Stomach (tissue), 9 donors: ENCODE results near the gene DHRS1. TPM values are rescaled to one million over a fixed set of nuclear protein-coding genes. Genes with fewer than 3 reads are reported as not detected.

Experiments
- DNase-seq, 2 donors: peaks; one replicate each; pipeline versions ENCODE4 v3.0.0 to v3.0.0-alpha.2; 2013 to 2019
- H3K27ac ChIP-seq, 5 donors: fragments of 200-600 bp in 4 of 5; sonication (generic) in 4 of 5; one replicate each; pipeline ENCODE4 v1.5.1; 2013 to 2019; ENCODE audit warnings: mild to moderate bottlenecking in 1 of 5, moderate library complexity in 1 of 5
- H3K27me3 ChIP-seq, 3 donors: fragments of 200-600 bp; sonication (generic); one replicate each; pipeline ENCODE4 v1.5.1; 2017 to 2019; ENCODE audit warnings: mixed run types in 1 of 3
- H3K36me3 ChIP-seq, 4 donors: fragments of 200-600 bp; sonication (generic); 1 replicate in 3 of 4; 2 replicates in 1 of 4; pipeline ENCODE4 v1.5.1; 2016 to 2019
- H3K4me1 ChIP-seq, 4 donors: fragments of 200-600 bp; sonication (generic); one replicate each; pipeline ENCODE4 v1.5.1; 2016 to 2019
- H3K4me3 ChIP-seq, 4 donors: fragments of 200-600 bp; sonication (generic) in 3 of 4; one replicate each; pipeline ENCODE4 v1.5.1; 2016 to 2019; ENCODE audit warnings: mild to moderate bottlenecking in 1 of 4
- H3K9me3 ChIP-seq, 4 donors: fragments of 200-600 bp; sonication (generic); one replicate each; pipeline ENCODE4 v1.5.1; 2016 to 2019
- EP300 ChIP-seq: sonication (generic); formaldehyde crosslinking; IDR thresholded peaks from one replicate; pipeline ENCODE4 v1.6.1; 2017; ENCODE audit warnings: antibody characterized with exemption
- POLR2A ChIP-seq, 4 donors: fragments of 450-650 bp; IDR thresholded peaks; one replicate each; pipeline ENCODE4 v1.6.1; 2016; ENCODE audit warnings: antibody characterized with exemption in 4 of 4, control low read depth in 2 of 4, mild to moderate bottlenecking in 1 of 4, moderate library complexity in 1 of 4
- POLR2AphosphoS5 ChIP-seq, 3 donors: sonication (generic); formaldehyde crosslinking; IDR thresholded peaks; one replicate each; pipeline ENCODE4 v1.6.1; 2016; ENCODE audit warnings: antibody characterized with exemption in 3 of 3
- WGBS, 5 donors: extraction: QIAGEN DNeasy Blood & Tissue Kit in 3 of 5; methylation state at CpG; one replicate each; pipeline versions ENCODE4 v1.1.5 to v1.1.7; 2013 to 2018; 5-methylcytosine and 5-hydroxymethylcytosine counted together
- intact Hi-C: fragments of 100-400 bp; cut with DNase I; formaldehyde crosslinking; loops from one replicate; pipeline ENCODE4 v1.15.1; 2023; ENCODE audit warnings: low total_unique reads
- polyA plus RNA-seq, 3 donors: library from polyadenylated mRNA; stranded (reverse); fragments of 200-250 nt; gene quantifications; one replicate each; pipeline ENCODE4 v1.2.3, GENCODE V29; 2013
- total RNA-seq, 5 donors: library from RNA; depleted of rRNA; stranded (reverse); fragments of >200 nt; gene quantifications; one replicate each; pipeline versions ENCODE4 v1.1.0 to v1.2.3, GENCODE V29; 2014 to 2016
- TF ChIP-seq, protein P1 (sequence below), 7 experiments: fragments of 450-650 bp in 4 of 7; fragments of 200-600 bp in 3 of 7; sonication (generic) in 3 of 7; IDR thresholded peaks; one replicate each; pipeline ENCODE4 v1.5.1; 2016 to 2019; ENCODE audit warnings: antibody characterized with exemption in 7 of 7, control low read depth in 2 of 7, mild to moderate bottlenecking in 1 of 7
- donor health status: healthy with polysubstance abuse.
- donor health status: Bipolar disorder and iron deficiency.
- donor health status: healthy.

Gene DHRS1
- total and polyA plus RNA-seq, 8 donors: 5.3 to 71.9 (median 25.1) TPM

DNA sequence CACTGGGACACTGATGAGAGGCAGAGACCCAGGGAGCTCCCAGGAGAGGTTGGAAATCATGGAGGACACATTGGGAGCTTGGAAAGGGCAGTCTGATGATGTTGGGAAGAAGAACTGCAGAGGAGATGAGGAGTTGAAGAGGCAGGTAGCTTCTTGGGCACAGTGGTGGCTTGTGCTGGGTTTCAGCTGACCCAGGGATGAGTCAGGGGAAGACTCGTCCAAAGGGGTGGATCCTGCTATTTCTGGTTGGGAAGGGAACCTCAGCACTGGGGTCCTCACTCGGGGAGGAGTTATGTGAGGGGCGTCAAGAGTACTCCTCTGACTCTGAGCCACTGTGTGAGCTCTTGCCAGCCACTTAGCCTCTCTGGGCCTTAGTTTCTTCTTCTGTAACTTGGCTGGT is 23.8 kb upstream of the DHRS1 start:
- Histone ChIP-seq H3K27ac (no peak overlapping the region), H3K27me3 (peaks cover 0 to 16% (median 4%) of the 10 kb centered on the region in 3 donors), H3K4me1 (peaks cover 0 to 17% (median 4%) of the 10 kb centered on the region in 4 donors), H3K36me3 (peaks cover 0 to 5% (median 0%) of the 10 kb centered on the region in 4 donors), H3K9me3 (no peaks in the 10 kb centered on the region), H3K4me3 (no peak overlapping the region)
- intact Hi-C loops: no loop called here
- 51 to 66% (median 57%) methylated on average over 3 of the region's 3 CpGs for WGBS, 5 donors
- no peak for DNase-seq
- no peak for TF ChIP-seq EP300

DNA sequence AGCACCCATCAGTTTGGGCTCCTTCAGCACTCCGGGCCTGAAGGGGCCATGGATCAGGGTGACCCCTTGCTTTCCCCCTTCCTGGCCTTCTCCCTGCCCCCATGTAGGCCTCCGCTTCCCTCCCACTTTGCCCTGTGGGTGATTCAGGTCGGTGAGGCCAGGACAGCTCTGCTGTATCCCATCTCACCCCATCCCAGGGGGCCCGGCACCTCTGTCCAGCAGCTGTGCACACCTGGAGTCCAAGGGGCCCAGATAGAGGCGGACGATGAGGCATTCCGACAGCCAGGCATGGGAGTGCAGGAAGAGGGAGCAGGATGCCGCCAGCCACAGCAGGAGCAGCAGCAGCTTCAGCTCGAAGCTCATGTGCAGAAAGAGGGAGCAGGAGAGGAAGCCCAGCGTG is 23.1 kb upstream of the DHRS1 start:
- Histone ChIP-seq H3K27me3 (peaks cover 0 to 23% (median 4%) of the 10 kb centered on the region in 3 donors), H3K4me1 (peaks cover 0 to 14% (median 4%) of the 10 kb centered on the region in 4 donors), H3K9me3 (no peaks in the 10 kb centered on the region), H3K4me3 (no peak overlapping the region), H3K36me3 (peaks cover 0 to 5% (median 0%) of the 10 kb centered on the region in 4 donors), H3K27ac (no peak overlapping the region)
- DNase-seq: no peak
- intact Hi-C loops: no loop called here
- 65 to 79% (median 74%) methylated on average over 10 of the region's 10 CpGs for WGBS, 5 donors
- TF ChIP-seq POLR2A (IDR thresholded peaks at IDR 0.05): no peak

DNA sequence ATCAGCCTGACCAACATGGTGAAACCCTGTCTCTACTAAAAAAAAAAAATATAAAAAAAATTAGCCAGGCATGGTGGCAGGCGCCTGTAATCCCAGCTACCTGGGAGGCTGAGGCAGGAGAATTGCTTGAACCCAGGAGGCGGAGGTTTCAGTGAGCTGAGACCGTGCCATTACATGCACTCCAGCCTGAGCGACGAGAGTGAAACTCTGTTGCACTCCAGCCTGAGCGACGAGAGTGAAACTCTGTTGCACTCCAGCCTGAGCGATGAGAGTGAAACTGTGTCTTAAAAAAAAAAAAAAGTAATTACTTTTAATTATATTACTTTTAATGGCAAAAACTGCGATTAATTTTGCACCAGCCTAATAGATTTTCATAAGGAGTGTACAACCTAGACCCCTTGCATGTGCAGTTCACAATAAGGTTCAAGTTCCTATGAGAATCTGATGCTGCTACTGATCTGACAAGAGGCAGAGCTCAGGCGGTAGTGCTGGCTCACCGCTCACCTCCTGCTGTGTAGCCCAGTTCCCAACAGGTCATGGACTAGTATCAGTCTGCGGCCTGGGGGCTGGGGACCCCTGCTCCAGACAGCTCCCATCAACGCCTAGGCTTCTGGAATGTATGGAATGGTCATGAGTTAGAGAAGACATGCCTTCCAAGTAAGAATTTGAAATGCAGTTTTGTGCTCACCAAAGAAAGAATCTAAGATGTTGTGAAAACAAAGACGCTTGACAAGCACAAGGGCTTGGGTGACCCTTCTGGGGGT is 21.8 kb upstream of the DHRS1 start:
- Histone ChIP-seq H3K36me3 (peaks cover 0 to 5% (median 0%) of the 10 kb centered on the region in 4 donors), H3K27me3 (peaks cover 0 to 32% (median 4%) of the 10 kb centered on the region in 3 donors), H3K4me1 (peaks cover under 1 to 15% (median 5%) of the 10 kb centered on the region in 4 donors), H3K9me3 (no peaks in the 10 kb centered on the region), H3K4me3 (no peak overlapping the region), H3K27ac (no peak overlapping the region)
- WGBS, 5 donors: 91 to 94% (median 91%) methylated on average over 14 of the region's 14 CpGs
- TF ChIP-seq POLR2AphosphoS5 (IDR thresholded peaks at IDR 0.05): no peak
- no peak for TF ChIP-seq POLR2A (IDR thresholded peaks at IDR 0.05)
- TF ChIP-seq, protein P1, sequence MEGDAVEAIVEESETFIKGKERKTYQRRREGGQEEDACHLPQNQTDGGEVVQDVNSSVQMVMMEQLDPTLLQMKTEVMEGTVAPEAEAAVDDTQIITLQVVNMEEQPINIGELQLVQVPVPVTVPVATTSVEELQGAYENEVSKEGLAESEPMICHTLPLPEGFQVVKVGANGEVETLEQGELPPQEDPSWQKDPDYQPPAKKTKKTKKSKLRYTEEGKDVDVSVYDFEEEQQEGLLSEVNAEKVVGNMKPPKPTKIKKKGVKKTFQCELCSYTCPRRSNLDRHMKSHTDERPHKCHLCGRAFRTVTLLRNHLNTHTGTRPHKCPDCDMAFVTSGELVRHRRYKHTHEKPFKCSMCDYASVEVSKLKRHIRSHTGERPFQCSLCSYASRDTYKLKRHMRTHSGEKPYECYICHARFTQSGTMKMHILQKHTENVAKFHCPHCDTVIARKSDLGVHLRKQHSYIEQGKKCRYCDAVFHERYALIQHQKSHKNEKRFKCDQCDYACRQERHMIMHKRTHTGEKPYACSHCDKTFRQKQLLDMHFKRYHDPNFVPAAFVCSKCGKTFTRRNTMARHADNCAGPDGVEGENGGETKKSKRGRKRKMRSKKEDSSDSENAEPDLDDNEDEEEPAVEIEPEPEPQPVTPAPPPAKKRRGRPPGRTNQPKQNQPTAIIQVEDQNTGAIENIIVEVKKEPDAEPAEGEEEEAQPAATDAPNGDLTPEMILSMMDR (IDR thresholded peaks at IDR 0.05): no peak
- TF ChIP-seq EP300: no peak
- DNase-seq: no peak
- intact Hi-C loops: no loop called here

DNA sequence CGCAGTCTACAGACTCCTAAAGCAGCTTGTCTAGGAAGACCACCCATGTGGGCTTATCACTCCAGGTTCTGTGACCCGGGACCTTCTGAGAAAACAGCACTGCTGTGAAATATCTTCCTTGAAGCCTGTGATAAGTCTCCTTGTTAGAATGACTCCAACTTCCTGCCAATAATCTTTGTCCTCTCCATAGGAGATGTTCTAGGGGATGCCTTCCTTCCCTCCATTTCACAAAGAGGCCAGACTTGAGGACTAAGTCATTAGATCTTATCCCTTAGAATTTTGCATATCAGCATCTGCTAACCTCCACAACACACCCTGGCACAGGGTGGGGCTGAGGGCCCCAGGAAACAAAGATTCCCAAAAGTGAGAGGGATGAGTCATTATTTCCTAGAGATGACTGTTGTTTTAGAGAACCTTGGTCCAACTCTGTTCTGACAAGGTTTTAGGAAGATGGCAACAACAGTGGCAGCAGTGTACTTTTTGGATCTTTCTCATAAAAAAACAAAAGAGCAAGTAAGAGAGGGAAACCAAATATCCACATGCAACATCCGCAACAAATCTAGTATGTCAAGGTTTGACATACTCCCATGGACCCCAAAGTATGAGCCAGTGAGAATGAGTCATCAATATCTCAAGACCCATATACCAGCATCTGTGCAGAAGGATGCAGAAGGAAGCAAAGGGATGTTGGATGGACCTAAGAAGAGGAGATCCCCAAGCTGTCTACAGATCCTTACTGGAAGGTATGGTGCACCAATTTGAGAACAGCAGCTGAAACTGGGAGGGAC is 17.8 kb upstream of the DHRS1 start:
- H3K4me1 ChIP-seq: peaks cover 17 to 52% (median 31%) of the 10 kb centered on the region in 4 donors
- intact Hi-C loops: no loop called here
- peak overlapping the region in 2 of 5 donors; percentile 88 to 95 for H3K27ac ChIP-seq
- no peak overlapping the region for H3K4me3 ChIP-seq
- TF ChIP-seq, protein P1 (IDR thresholded peaks at IDR 0.05): no peak
- no peak for TF ChIP-seq POLR2AphosphoS5 (IDR thresholded peaks at IDR 0.05)
- no peak for TF ChIP-seq POLR2A (IDR thresholded peaks at IDR 0.05)
- TF ChIP-seq EP300: no peak
- H3K9me3 ChIP-seq: no peaks in the 10 kb centered on the region
- peaks cover 0 to 41% (median 4%) of the 10 kb centered on the region in 3 donors for H3K27me3 ChIP-seq
- H3K36me3 ChIP-seq: peaks cover 0 to 5% (median 0%) of the 10 kb centered on the region in 4 donors
- 88 to 94% (median 91%) methylated on average over 3 of the region's 3 CpGs for WGBS, 5 donors
- no peak for DNase-seq

DNA sequence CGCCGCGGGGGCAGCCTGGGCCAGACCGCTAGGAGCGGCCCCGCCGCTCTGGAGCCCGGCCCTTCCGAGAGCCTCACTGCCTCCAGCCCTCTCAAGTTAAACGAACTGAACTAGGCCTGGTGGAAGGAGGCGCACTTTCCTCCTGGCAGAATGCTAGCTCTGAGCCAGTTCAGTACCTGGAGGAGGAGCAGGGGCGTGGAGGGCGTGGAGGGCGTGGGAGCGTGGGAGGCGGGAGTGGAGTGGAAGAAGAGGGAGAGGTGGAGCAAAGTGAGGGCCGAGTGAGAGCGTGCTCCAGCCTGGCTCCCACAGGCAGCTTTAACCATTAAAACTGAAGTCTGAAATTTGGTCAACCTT is 17.0 kb upstream of the DHRS1 start:
- H3K27ac ChIP-seq: peak overlapping the region; percentile 37 to 95 (median 66)
- peaks cover 0 to 41% (median 4%) of the 10 kb centered on the region in 3 donors for H3K27me3 ChIP-seq
- no peak for DNase-seq
- intact Hi-C loops: no loop called here
- peaks cover 24 to 60% (median 38%) of the 10 kb centered on the region in 4 donors for H3K4me1 ChIP-seq
- TF ChIP-seq POLR2A (IDR thresholded peaks at IDR 0.05): no peak
- H3K4me3 ChIP-seq: peak overlapping the region in 1 of 4 donors; percentile 18
- peaks cover 0 to 3% (median 0%) of the 10 kb centered on the region in 4 donors for H3K36me3 ChIP-seq
- WGBS, 5 donors: 43 to 68% (median 54%) methylated on average over 9 to 18 of the region's 18 CpGs
- H3K9me3 ChIP-seq: no peaks in the 10 kb centered on the region
